Adrenal gland (tissue), 5 donors: ENCODE measurements around the gene GLRA3.

ENCODE experiments used
- POLR2A ChIP-seq, 2 donors: fragments of 450-650 bp; IDR thresholded peaks; one replicate each; pipeline ENCODE4 v1.6.1; 2017; ENCODE audit warnings: antibody characterized with exemption in 2 of 2, mild to moderate bottlenecking in 2 of 2, moderate library complexity in 1 of 2
- TF ChIP-seq, protein P1 (sequence below), 6 experiments: fragments of 450-650 bp in 4 of 6; fragments of 200-600 bp in 2 of 6; sonication (generic) in 1 of 6; IDR thresholded peaks; 1 replicate in 5 of 6; 2 replicates in 1 of 6; pipeline versions ENCODE4 v1.5.1 to v1.8.0; 2016 to 2021; ENCODE audit warnings: antibody characterized with exemption in 6 of 6, mild to moderate bottlenecking in 2 of 6, moderate library complexity in 1 of 6
- donor health status: DM: no; HTN: no; CAD: no.

DNA sequence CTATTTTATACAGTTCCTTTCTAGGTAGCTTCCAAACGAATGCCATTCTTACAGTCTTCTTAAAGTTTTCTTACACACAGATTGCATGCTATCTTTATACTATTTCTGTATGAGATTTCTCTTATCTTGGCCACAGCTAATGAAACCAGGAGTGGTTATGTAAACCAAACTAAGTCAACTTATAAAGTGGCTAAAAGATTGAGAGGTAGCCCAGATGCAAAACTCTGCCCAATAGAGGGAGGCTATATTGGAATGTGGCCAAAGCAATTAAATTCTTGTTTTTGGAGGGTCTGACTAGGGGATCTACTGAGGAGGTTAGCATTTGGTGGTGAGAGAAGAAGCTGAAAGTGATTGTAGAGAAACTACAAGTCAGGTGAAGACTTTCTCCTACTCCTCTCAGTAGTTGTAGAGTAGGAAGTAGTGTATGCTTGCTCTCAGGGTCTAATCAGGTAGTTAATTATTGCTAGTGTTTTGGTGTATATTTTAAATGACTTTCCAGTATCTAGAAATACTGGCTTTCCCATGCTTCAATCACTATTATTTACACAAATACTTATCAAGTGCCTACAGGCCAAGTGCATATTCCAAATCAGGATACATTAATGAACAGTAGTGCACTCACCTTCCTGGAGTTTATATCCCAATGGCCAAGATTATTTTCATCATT lies 202.6 kb downstream of the GLRA3 start:
- TF ChIP-seq, protein P1, sequence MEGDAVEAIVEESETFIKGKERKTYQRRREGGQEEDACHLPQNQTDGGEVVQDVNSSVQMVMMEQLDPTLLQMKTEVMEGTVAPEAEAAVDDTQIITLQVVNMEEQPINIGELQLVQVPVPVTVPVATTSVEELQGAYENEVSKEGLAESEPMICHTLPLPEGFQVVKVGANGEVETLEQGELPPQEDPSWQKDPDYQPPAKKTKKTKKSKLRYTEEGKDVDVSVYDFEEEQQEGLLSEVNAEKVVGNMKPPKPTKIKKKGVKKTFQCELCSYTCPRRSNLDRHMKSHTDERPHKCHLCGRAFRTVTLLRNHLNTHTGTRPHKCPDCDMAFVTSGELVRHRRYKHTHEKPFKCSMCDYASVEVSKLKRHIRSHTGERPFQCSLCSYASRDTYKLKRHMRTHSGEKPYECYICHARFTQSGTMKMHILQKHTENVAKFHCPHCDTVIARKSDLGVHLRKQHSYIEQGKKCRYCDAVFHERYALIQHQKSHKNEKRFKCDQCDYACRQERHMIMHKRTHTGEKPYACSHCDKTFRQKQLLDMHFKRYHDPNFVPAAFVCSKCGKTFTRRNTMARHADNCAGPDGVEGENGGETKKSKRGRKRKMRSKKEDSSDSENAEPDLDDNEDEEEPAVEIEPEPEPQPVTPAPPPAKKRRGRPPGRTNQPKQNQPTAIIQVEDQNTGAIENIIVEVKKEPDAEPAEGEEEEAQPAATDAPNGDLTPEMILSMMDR (IDR thresholded peaks at IDR 0.05) = no peak
- no peak for TF ChIP-seq POLR2A (IDR thresholded peaks at IDR 0.05)
